Measurements from ENCODE around the gene NECAB3.

DNA sequence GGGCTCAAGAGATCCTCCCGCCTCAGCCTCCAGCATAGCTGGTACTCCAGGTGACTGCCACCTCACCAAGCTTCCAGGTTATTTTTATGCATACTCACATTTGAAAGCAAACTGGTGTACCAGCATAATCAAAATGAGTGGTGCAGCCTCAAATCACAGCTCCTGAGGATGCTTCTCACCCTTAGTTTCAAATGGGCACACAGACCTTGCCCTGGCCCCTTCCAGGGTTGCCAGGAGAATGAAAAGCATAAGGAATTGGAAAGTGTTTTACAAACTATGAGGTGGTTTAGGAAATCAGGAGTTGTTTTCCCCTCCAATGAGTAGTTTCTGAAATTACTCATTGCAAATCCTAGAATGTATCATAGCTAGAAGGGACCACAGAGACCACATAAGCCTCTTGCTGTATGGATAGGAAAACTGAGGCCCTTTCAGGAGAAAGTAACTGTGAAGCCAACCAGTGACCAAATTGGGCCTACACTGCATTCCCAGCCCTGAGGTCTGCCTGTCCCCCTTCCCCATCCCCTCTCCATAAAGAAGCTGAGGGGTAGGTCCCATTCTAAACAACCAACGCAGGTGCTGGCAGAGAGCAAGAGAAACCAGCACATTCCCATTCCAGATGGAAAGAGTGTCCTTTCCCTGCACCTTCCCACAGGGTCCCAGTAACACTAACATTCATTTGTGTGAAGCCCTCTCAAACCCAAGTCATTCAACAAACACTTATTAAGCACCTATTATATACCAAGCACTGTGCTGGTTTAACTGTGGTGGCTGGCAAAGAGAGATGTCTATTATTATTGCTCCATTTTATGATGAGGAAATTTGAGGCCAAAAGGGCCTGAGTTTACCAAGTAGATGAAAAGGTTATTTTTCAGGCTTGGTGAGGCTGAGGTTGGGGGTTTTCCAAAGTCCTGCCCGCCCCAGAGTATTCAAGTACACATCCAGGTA lies 14.0 kb upstream of the NECAB3 start:
- TF ChIP-seq, protein P1, sequence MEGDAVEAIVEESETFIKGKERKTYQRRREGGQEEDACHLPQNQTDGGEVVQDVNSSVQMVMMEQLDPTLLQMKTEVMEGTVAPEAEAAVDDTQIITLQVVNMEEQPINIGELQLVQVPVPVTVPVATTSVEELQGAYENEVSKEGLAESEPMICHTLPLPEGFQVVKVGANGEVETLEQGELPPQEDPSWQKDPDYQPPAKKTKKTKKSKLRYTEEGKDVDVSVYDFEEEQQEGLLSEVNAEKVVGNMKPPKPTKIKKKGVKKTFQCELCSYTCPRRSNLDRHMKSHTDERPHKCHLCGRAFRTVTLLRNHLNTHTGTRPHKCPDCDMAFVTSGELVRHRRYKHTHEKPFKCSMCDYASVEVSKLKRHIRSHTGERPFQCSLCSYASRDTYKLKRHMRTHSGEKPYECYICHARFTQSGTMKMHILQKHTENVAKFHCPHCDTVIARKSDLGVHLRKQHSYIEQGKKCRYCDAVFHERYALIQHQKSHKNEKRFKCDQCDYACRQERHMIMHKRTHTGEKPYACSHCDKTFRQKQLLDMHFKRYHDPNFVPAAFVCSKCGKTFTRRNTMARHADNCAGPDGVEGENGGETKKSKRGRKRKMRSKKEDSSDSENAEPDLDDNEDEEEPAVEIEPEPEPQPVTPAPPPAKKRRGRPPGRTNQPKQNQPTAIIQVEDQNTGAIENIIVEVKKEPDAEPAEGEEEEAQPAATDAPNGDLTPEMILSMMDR (IDR thresholded peaks at IDR 0.05; ENCODE audit: low read length): no peak
- TF ChIP-seq EZH2 (optimal IDR thresholded peaks at IDR 0.05; ENCODE audit: low read depth, low read length): no peak

All from MM.1S (cell line).